Neuronal stem cell (in vitro differentiated cells): ENCODE data around the gene FBXO11.

Source experiments
- DNase-seq: peaks from one replicate; pipeline ENCODE4 v3.0.0-alpha.2; 2013; ENCODE audit warnings: low spot score
- H2AFZ ChIP-seq: one replicate; pipeline ENCODE4 v1.6.1; 2013; ENCODE audit warnings: mild to moderate bottlenecking, low read length, inconsistent platforms
- H2AK5ac ChIP-seq: 2 replicates; pipeline ENCODE4 v1.6.1; 2013; ENCODE audit warnings: low read depth, mild to moderate bottlenecking, inconsistent platforms, low read length, moderate library complexity, mixed read lengths
- H2BK120ac ChIP-seq: 2 replicates; pipeline ENCODE4 v1.6.1; 2013; ENCODE audit warnings: low read depth, mild to moderate bottlenecking, inconsistent platforms, low read length, moderate library complexity, mixed read lengths
- H2BK12ac ChIP-seq: one replicate; pipeline ENCODE4 v1.6.1; 2013; ENCODE audit warnings: low read length, inconsistent platforms
- H2BK15ac ChIP-seq: 2 replicates; pipeline ENCODE4 v1.6.1; 2013; ENCODE audit warnings: mild to moderate bottlenecking, low read length, inconsistent platforms, mixed read lengths
- H2BK5ac ChIP-seq: one replicate; pipeline ENCODE4 v1.6.1; 2013; ENCODE audit warnings: inconsistent platforms, mild to moderate bottlenecking, low read length, moderate library complexity
- H3K14ac ChIP-seq: one replicate; pipeline ENCODE4 v1.6.1; 2013; ENCODE audit warnings: low read length, inconsistent platforms
- H3K18ac ChIP-seq: 2 replicates; pipeline ENCODE4 v1.6.1; 2013; ENCODE audit warnings: low read length, inconsistent platforms
- H3K23ac ChIP-seq: 2 replicates; pipeline ENCODE4 v1.6.1; 2013; ENCODE audit warnings: low read depth, mild to moderate bottlenecking, mixed read lengths, low read length, inconsistent platforms; ENCODE audit not compliant: poor library complexity
- H3K27ac ChIP-seq: replicated peaks from 3 replicates; pipeline ENCODE4 v1.5.1; 2013; ENCODE audit warnings: low read length, inconsistent platforms
- H3K27me3 ChIP-seq, 3 experiments: 2 replicates each; pipeline ENCODE4 v1.6.1; 2013; ENCODE audit warnings: low read length in 3 of 3, mild to moderate bottlenecking in 2 of 3, inconsistent platforms in 1 of 3, low read depth in 1 of 3, mixed read lengths in 1 of 3, moderate library complexity in 1 of 3; ENCODE audit not compliant: control insufficient read depth in 3 of 3, insufficient read depth in 3 of 3
- H3K36me3 ChIP-seq, 2 donors: replicated peaks in 1 of 2; 2 replicates each; pipeline ENCODE4 v1.6.1; 2013; ENCODE audit warnings: low read length in 2 of 2; ENCODE audit not compliant: control insufficient read depth in 2 of 2, insufficient read depth in 2 of 2
- H3K4ac ChIP-seq: 2 replicates; pipeline ENCODE4 v1.6.1; 2013; ENCODE audit warnings: inconsistent platforms, mild to moderate bottlenecking, low read length, moderate library complexity
- H3K4me1 ChIP-seq, 2 donors: 1 replicate in 1 of 2; 2 replicates in 1 of 2; pipeline ENCODE4 v1.6.1; 2013; ENCODE audit warnings: low read length in 2 of 2, low read depth in 1 of 2; ENCODE audit not compliant: control insufficient read depth in 2 of 2, insufficient read depth in 1 of 2
- H3K4me2 ChIP-seq: one replicate; pipeline ENCODE4 v1.6.1; 2013; ENCODE audit warnings: mild to moderate bottlenecking, low read length, inconsistent platforms; ENCODE audit not compliant: insufficient read depth, poor library complexity, severe bottlenecking
- H3K4me3 ChIP-seq, 2 donors: 2 replicates each; pipeline ENCODE4 v1.5.1; 2013; ENCODE audit warnings: low read length in 2 of 2, mild to moderate bottlenecking in 2 of 2, inconsistent platforms in 1 of 2, moderate library complexity in 1 of 2
- H3K79me1 ChIP-seq: one replicate; pipeline ENCODE4 v1.6.1; 2013; ENCODE audit warnings: low read depth, mild to moderate bottlenecking, inconsistent platforms, low read length, moderate library complexity
- H3K9ac ChIP-seq: one replicate; pipeline ENCODE4 v1.6.1; 2013; ENCODE audit warnings: mild to moderate bottlenecking, low read depth, low read length, inconsistent platforms; ENCODE audit not compliant: poor library complexity
- H3K9me3 ChIP-seq, 2 donors: replicated peaks in 1 of 2; 2 replicates each; pipeline versions ENCODE3 to v1.6.1; 2013; ENCODE audit warnings: low read length in 2 of 2, mild to moderate bottlenecking in 2 of 2, inconsistent platforms in 1 of 2, low read depth in 1 of 2, mixed read lengths in 1 of 2, moderate library complexity in 1 of 2; ENCODE audit not compliant: control insufficient read depth in 2 of 2, insufficient read depth in 1 of 2
- H4K8ac ChIP-seq: one replicate; pipeline ENCODE4 v1.6.1; 2013; ENCODE audit warnings: low read depth, mild to moderate bottlenecking, inconsistent platforms, low read length, moderate library complexity
- H4K91ac ChIP-seq: one replicate; pipeline ENCODE4 v1.6.1; 2013; ENCODE audit warnings: low read length, low read depth, mild to moderate bottlenecking, inconsistent platforms; ENCODE audit not compliant: poor library complexity
- WGBS, 2 donors: extraction: QIAGEN DNeasy Blood & Tissue Kit; methylation state at CpG; one replicate each; pipeline ENCODE4 v1.1.7; 2013; ENCODE audit warnings: missing lambda C conversion rate in 2 of 2, mixed read lengths in 1 of 2; ENCODE audit not compliant: insufficient read length in 2 of 2, insufficient replicate concordance in 1 of 2; ENCODE audit errors: extremely low coverage in 2 of 2; 5-methylcytosine and 5-hydroxymethylcytosine counted together

Gene FBXO11

DNA sequence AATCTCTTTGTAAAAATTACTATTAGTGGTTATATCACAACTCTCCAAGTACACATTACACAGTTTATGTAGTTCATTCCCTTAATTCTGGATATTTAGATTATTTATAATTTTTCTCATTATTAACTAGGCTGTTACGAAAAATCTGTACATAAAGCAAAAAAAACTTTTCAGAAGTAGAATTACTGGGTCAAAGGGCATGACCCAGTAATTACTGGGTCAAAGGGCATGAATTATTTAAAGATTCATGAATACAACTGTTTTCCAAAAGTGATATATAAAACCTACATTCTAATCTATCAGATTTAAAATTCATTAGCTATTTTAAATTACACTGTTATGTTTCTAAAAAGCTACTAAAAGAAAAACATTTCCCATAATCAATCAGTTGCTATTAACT, 68.0 kb downstream of the FBXO11 start:
- Histone ChIP-seq H3K4me1 (no peaks in the 10 kb centered on the region), H3K36me3 (peaks cover 10 to 76% of the 10 kb centered on the region in 2 donors)

DNA sequence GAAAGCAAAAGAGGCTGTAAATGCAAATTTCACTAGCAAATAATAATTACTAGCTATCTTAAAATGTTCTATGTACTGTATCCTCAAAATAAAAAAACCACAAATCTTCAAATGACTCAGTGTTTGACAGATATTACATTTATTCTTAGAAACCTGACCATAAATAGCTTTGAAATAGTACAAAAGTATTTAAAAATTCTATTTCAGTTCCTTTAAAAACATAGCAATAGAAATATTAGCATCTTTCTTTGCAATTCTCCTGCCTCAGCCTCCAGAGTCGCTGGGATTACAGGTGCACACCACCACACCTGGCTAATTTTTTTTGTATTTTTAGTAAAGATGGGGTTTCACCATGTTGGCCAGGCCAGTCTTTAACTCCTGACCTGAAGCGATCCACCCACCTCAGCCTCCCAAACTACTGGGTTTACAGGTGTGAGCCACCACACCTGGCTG, 72.8 kb downstream of the FBXO11 start:
- Histone ChIP-seq H2AFZ (no peak overlapping the region), H3K27ac (no peak overlapping the region), H3K4me2 (no peak overlapping the region), H4K8ac (no peak overlapping the region), H3K4me3 (no peak overlapping the region), H2BK5ac (no peak overlapping the region), H2BK12ac (no peak overlapping the region), H3K79me1 (peaks cover 1% of the 10 kb centered on the region), H3K18ac (no peak overlapping the region), H3K14ac (no peak overlapping the region), H3K4ac (no peak overlapping the region), H3K23ac (no peak overlapping the region), H3K4me1 (no peaks in the 10 kb centered on the region), H3K9me3 (no peaks in the 10 kb centered on the region), H4K91ac (no peak overlapping the region), H2BK15ac (no peak overlapping the region), H3K9ac (no peak overlapping the region), H2AK5ac (no peak overlapping the region), H3K27me3 (no peaks in the 10 kb centered on the region), H2BK120ac (no peak overlapping the region), H3K36me3 (peaks cover 11 to 100% of the 10 kb centered on the region in 2 donors)
- no peak for DNase-seq
- no CpG with 5 or more reads among the region's 2 CpGs for WGBS, 2 donors

More for the DNA sequence above, 68.0 kb downstream of the FBXO11 start:
- Histone ChIP-seq H2AFZ (no peak overlapping the region), H3K4ac (no peak overlapping the region), H3K79me1 (peaks cover 3% of the 10 kb centered on the region), H3K4me2 (no peak overlapping the region), H3K18ac (no peak overlapping the region), H2BK12ac (no peak overlapping the region), H3K27me3 (no peaks in the 10 kb centered on the region), H3K27ac (no peak overlapping the region), H4K91ac (no peak overlapping the region), H3K9me3 (no peaks in the 10 kb centered on the region), H2BK15ac (no peak overlapping the region), H3K14ac (no peak overlapping the region), H3K9ac (no peak overlapping the region), H3K23ac (no peak overlapping the region), H2AK5ac (no peak overlapping the region), H3K4me3 (no peak overlapping the region), H2BK5ac (no peak overlapping the region), H2BK120ac (no peak overlapping the region), H4K8ac (no peak overlapping the region)
- DNase-seq: no peak
- WGBS, 2 donors: no CpG with 5 or more reads among the region's 1 CpG

DNA sequence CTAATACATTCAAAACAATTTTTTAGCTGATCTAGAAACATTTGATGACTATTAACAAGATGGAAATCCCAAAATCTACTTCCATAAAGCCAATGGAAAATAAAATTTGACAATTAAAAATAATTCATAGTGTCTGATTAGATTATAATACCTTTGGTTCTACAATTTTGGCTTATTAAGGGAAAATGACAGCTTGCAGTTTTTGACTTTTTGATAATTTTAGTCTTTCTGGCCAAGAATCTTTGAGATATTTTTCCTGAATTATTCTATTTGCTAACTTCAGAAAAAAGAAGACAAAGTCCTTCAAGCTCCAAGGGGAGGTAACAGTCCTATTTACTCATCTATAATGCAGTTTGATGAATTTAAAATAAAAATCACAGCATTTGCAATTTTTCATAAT, 83.8 kb downstream of the FBXO11 start:
- Histone ChIP-seq H3K4me2 (no peak overlapping the region), H3K9me3 (no peaks in the 10 kb centered on the region), H3K27ac (no peak overlapping the region), H3K18ac (no peak overlapping the region), H2BK5ac (no peak overlapping the region), H3K23ac (no peak overlapping the region), H3K4me3 (no peak overlapping the region), H2BK15ac (no peak overlapping the region), H4K8ac (no peak overlapping the region), H3K36me3 (peaks cover 15 to 96% of the 10 kb centered on the region in 2 donors), H3K79me1 (no peaks in the 10 kb centered on the region), H3K9ac (no peak overlapping the region), H2AK5ac (no peak overlapping the region), H3K27me3 (no peaks in the 10 kb centered on the region), H2BK120ac (no peak overlapping the region), H4K91ac (no peak overlapping the region), H2AFZ (no peak overlapping the region), H3K4me1 (no peaks in the 10 kb centered on the region), H2BK12ac (no peak overlapping the region), H3K14ac (no peak overlapping the region), H3K4ac (no peak overlapping the region)
- no peak for DNase-seq

GRCh38 chr2:47819834-47820233, 86.5 kb downstream of the FBXO11 start:
- Histone ChIP-seq H3K79me1 (no peaks in the 10 kb centered on the region), H3K23ac (no peak overlapping the region), H3K4me3 (no peak overlapping the region), H3K27me3 (no peaks in the 10 kb centered on the region), H3K9me3 (peaks cover 0 to 5% of the 10 kb centered on the region in 2 donors), H2AFZ (no peak overlapping the region), H3K36me3 (peaks cover 22 to 97% of the 10 kb centered on the region in 2 donors), H3K14ac (no peak overlapping the region), H4K8ac (no peak overlapping the region), H4K91ac (no peak overlapping the region), H2BK120ac (no peak overlapping the region), H3K9ac (no peak overlapping the region), H3K18ac (no peak overlapping the region), H3K4ac (no peak overlapping the region), H3K4me2 (no peak overlapping the region), H3K27ac (no peak overlapping the region), H2BK5ac (no peak overlapping the region), H2AK5ac (no peak overlapping the region), H2BK15ac (no peak overlapping the region), H3K4me1 (no peaks in the 10 kb centered on the region), H2BK12ac (no peak overlapping the region)
- no peak for DNase-seq
- no CpG with 5 or more reads among the region's 3 CpGs for WGBS, 2 donors
